HG03571 (cell line): ENCODE measurements around the gene ITK.

ENCODE experiments used
- ATAC-seq: cut with Tn5 transposase; IDR thresholded peaks from one replicate; pipeline ENCODE4 v1.9.1; 2021; ENCODE audit not compliant: unreplicated experiment

Gene ITK

DNA sequence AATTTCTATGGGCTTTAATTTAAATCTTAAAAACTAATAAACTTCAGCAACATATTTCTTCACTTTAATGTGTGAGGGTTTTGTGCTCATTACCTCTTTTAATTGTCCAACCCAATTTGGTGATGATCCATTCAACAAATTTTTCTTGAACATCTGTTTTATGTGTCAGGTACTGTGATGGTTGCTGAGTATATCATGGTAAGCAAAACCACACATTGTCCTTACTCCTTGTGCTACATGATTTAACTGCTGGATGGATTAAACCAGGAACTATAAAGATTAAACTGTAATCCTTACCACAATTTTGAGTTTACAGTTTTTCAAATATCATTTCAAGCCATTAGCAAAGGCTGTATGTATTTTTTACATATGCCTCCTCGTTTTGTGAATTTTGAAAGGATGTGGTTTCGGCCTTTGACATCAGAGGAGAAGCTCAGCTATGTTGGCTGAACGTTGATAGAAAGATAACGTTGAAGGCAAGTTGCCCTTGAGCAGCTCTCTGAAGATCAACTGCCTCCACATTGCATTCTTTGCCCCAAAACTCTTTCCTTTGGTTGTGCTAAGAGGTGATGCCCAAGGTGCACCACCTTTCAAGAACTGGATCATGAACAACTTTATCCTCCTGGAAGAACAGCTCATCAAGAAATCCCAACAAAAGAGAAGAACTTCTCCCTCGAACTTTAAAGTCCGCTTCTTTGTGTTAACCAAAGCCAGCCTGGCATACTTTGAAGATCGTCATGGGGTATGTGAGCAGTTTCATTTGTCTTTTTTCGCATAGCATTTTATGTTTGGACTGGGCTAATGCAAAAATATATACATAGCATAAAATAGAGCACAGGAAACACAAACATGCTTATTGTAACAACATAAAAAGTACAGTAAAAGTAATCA lies at the start of gene ITK:
TSS of gene ITK (plus strand) at position 467 of the 891 bp plus-strand sequence. CDS start at position 605, 138 bp downstream.
- no peak for ATAC-seq

DNA sequence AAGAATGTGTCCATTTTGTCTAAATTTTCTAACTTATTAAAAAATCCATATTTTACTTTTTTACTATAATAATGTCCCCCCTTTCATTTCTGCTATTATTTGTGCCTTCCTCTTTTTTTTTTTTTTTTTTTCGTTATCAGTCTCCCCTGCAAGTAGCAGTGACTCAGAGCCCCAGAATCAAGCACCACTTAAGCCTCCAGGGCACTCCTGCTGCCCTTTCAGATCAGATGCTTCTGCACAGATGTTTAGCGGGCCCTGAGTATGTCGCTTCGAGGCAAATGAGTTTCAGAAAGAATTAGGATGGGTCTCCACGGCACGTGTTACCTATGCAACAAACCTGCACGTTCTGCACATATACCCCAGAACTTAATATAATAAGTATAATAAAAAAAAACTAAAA lies 49.7 kb upstream of the ITK start:
- ATAC-seq: no peak

GRCh38 chr5:157132281-157132612 lies 48.4 kb upstream of the ITK start:
- no peak for ATAC-seq

DNA sequence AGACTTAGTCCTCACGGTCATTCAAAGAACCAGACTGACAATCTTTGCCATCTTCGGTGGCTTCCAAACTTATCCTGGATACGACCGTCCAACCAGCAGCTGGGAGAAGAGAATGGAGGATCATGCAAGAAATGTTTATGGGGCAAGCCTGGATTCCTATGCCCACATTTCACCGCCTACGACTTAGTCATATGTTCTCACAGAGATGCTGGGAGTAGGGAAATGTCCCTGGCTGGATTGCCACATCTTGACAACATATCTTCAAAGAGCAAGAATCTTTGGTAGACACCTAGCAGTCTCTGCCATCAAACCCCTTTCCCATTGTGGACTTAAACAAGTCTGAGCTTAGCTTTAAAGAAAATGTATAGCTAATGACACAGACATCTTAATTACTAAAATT lies 42.9 kb upstream of the ITK start:
- ATAC-seq: no peak

DNA sequence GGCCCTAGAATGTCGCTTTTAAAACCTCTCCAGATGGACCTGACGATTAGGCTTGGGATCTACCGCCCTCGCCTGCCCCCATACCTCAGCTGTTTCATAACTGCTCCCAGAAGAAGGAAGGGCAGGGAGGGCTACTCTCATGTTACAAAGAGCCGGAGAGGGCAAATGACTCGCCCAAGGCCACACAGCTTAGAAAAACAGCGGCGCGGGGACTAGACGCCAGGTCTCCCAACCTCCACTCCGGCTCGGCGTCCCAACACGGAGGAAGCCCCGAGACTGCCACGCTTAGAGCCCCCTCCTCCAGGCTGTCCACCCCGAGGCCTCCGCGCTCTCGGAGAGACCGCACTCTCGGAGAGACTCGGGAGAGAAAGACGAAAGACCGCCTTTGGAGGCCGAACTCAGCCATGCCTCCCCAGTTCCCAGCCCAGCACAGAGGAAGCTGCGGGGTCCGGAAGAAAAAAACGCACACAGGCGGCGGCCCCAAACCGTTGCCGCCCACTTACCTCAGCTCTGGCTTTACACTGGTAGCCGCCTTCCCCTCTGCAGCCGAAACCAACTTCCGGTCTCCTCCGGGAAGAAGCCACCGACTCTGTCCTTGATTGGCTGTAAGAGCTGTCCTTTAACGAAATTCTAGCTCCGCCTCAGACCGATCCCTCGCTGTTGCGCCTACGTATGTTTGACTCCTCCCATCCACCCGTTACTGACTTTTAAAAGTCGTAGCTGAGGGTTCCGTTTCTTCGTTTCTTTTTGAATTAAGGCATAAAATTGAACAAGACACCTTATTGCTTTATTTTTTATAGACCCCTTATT lies 38.1 kb upstream of the ITK start, which contains the start of gene MED7:
TSS of gene MED7 (minus strand) at position 549 of the 810 bp plus-strand sequence. CDS start 3,434 bp downstream, outside the sequence.
- peak; percentile 100 for ATAC-seq

DNA sequence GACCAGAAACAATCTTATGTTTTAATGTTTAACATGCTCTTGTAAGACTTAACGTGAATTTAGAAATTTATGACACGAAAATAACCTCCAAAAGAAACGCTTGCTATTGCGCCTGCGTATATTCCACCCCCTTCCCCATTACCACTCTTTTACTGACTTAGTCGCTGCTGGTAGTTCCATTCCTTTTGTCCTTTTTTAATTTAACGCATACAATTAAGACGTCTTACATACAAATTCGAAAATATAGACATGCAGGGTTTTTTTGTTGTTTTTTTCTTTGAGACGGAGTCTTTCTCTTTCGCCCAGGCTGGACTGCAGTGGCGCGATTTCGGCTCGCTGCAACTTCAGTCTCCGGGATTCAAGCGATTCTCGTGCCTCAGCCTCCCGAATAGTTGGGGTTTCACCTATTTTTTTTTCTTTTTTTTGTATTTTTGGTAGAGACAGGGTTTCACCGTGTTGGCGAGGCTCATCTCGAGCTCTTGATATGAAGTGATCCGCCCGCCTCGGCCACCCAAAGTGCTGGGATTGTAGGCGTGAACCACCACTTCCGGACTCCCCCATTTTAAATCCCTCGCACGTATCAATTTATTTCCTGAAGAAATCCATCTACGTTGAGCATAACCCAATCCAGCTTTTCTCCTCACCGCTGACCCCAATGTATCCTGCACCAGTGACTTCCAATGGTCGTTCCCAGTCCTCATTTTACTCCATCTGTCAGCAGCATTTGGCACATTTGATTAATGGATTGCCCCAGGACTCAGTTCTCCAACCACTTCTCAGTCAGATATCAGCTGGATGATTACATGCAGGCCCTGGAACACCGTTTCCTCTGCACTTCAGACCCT lies 37.3 kb upstream of the ITK start:
- peak; percentile 36 for ATAC-seq

DNA sequence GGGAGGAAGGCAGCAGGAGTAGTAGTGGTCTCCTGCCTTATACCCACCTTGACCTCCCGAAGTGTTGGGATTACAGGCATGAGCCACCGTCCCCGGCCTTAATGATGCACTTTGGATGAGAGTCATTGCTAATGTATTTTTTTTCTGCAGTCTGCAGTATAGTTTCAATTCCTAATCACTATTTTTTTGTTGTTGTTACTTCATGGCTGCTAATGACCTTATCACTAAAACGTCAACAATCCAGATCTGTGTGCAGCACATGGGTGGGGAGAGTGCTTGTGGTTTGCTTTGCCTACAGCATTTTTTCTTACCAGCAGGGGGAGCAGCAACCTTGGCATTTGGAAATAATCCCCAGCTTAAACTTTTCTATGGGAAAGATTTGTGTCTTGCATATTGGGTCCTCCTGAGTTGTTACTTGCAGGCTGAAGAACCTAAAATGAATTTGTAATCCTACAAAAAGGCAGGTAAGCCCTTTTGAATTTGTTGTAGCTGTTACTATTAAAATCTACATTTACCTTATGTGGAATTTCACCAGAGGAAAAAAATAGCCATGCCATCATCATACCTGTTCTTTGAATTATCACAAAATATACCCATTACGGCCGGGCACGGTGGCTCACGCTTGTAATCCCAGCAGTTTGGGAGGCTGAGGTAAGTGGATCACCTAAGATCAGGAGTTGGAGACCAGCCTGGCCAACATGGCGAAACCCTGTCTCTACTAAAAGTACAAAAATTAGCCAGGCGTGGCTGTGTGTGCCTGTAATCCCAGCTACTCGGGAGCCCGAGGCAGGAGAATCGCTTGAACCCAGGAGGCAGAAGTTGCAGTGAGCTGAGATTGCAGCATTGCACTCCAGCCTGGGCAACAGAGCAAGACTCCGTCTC lies 31.7 kb upstream of the ITK start:
- ATAC-seq: no peak

GRCh38 chr5:157150995-157151394 lies 29.6 kb upstream of the ITK start:
- ATAC-seq: no peak

DNA sequence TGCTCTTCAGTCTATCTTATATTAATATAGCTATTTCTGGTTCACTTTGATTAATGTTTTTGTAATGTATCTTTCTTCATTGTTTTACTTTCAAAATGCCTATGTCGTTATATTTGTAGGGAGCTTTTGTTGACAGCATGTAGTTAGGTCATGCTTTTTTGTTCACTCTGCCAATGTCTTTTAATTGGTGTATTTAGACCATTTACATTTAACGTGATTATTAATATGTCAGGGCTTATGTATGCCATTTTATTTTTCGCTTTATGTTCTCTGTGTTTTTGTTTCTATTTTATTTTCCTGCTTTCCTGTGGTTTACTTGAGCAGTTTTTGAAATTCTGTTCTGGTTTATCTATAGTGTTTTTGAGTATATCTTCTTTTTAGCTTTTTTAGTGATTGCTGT lies 25.3 kb upstream of the ITK start:
- no peak for ATAC-seq

DNA sequence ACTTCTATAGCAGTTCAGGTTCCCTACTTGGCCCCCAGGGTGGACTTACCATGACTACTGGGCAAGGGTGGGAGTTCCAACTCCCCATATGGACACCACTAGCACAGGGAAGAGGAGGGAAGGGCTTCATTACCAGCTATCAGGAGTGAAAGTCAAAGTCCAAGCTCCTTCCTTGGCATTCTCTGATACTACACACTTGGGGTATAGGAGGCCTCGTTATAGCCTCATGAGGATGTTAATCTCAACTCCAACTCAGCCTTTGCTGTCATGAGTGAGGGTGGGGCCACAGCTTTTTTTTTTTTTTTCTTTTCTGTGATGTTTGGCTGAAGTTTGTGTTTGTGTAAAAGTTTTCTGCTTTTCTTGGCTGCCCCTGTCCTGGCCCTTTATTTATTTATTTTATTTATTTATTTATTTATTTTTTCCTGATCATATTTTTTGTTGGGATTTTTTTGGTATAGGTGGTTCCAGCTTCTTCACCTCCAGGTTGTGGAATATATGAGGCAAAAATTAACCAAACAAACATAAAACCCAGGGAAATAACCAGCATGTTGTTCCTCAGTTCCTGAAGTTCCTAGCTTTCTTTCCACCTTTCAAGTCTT lies 23.2 kb upstream of the ITK start:
- ATAC-seq: no peak

GRCh38 chr5:157159209-157159751 lies 21.4 kb upstream of the ITK start:
- no peak for ATAC-seq

GRCh38 chr5:157160001-157160400 lies 20.6 kb upstream of the ITK start:
- ATAC-seq: no peak

DNA sequence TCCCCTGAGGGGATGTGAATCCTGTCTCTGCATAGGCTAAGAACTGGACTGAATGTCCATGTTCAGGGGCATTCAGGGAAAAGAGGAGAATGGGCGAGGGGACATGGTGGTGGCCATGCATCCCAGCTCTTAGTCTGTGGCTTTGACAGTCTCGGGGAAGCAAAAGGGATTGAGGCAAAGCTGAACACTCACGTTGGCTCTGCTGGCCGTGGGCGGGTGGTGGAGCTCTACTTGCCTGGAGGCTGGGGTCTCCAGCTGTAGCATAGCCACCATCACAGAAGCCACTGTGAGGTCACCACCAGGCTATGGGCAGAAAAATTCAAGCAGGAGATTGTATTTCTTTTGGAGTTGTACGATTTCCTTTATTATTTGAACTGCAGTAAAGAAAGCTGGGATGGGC lies 18.6 kb upstream of the ITK start:
- no peak for ATAC-seq

GRCh38 chr5:157162919-157163510 lies 17.6 kb upstream of the ITK start:
- ATAC-seq: no peak

GRCh38 chr5:157164521-157164920 lies 16.1 kb upstream of the ITK start:
- no peak for ATAC-seq

DNA sequence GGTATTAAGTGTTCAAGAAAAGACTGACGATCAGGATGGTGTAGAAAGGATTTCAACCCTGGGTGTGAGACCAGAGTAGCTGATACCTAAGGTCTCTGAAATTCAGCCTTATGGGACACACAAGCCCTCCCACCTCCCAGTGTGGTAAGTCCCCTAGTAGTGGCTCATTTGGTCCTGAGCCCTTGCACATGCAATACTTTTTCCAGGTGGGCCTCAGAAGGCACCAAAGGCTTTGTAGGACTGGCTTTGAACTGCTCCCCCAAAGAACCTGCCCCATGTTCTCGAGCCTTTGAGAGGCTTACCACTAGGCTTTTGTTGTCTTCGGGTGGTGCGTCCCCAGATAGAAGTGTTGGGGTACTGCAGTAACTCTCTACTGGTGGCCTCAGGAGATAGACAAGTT lies 15.4 kb upstream of the ITK start:
- no peak for ATAC-seq

DNA sequence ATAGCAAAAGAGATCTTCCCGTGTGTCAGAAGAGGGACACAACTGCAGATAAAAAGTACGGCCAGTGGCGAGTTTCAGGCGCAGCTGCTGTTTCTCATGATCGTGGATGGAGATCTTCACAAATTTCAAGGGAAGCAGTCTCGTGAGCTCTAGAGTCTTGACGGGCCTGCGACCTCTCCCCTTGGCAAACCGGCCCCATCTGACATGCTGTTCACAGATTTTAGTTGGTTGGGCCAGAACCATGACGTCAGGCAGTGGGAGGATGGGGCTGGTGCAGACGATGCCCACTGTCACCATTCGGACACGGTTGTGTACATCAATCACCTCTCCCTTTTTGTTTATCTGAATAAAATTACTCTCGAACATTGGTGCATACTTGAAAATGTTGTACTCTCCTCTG lies 15.0 kb upstream of the ITK start:
- no peak for ATAC-seq

DNA sequence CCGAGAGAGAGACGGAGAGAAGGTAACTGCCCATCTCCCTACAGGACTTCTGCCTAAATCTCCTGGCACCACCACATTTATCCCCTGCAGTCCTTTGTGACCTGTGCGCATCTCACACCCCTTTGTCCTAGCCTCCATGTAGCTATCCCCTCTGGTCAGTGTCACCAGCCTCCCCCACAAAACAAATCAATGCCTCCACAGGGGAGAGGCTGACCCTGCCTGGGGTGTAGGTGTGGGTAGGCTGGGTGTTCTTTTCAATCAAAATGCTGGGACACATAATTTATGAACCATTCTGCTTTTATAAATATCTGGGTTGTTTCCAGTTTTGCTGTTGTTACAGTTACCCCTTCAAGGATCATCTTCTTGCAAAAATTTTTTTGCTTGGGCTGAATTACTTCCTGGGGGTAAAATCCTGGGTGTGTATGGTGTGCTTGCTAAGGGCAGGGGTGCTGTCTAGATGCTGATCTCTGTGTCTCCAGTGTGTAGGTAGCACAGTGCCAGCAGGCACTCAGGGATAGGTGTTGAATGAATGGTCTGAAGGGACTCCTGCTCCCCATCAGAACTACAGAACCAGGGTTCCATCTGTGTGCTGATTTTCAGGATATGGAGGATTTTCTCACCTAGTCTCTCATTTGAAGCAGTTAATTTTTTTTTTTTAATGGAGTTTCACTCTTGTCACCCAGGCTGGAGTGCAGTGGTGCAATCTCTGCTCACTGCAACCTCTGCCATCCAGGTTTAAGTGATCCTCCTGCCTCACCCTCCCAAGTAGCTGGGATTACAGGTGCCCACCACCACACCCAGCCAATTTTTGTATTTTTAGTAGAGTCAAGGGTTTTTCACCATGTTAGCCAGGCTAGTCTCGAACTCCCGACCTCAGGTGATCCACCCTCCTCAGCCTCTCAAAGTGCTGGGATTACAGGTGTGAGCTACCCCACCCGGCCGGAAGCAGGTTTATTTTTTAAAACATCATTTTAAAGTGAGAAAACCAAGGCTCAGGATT lies 14.1 kb upstream of the ITK start, which contains the start of gene GARIN3:
TSS of gene GARIN3 (minus strand) at position 51 of the 1,000 bp plus-strand sequence. CDS start 96 bp downstream, outside the sequence.
- no peak for ATAC-seq
